Stimulated activated CD4-positive, alpha-beta T cell treated with anti-CD3 and anti-CD28 coated beads, Interleukin-4, amount 100 ng/mL, for 48 hours (primary cell): ENCODE measurements around the gene CCDC178.
"Not testable (repeated sequence)": the region's sequence is repeated elsewhere in the genome, so short reads cannot be mapped to it uniquely, and the experiment has no call there.

Source experiments
- DNase-seq, 2 donors: peaks; one replicate each; pipeline ENCODE4 v3.0.0-alpha.2; 2020; ENCODE audit warnings: low read depth in 2 of 2

CCDC178 gene

GRCh38 chr18:33014060-33014796, 426.3 kb downstream of the CCDC178 start:
- DNase-seq, result no peak

- no peak for DNase-seq
Measured at GRCh38 chr18:33010149-33010548, 430.4 kb downstream of the CCDC178 start.

GRCh38 chr18:32998921-32999320, 441.6 kb downstream of the CCDC178 start:
- DNase-seq, result no peak

- DNase-seq, result no peak
Measured at GRCh38 chr18:32998285-32998684, 442.2 kb downstream of the CCDC178 start.

GRCh38 chr18:32983721-32984120, 456.8 kb downstream of the CCDC178 start:
- DNase-seq, result no peak

- no peak for DNase-seq
Measured at GRCh38 chr18:32980896-32981295, 459.6 kb downstream of the CCDC178 start.

GRCh38 chr18:32975501-32975900, 465.0 kb downstream of the CCDC178 start:
- DNase-seq, result no peak

GRCh38 chr18:32975163-32975436, 465.4 kb downstream of the CCDC178 start:
- no peak for DNase-seq

GRCh38 chr18:32974421-32975162, 465.9 kb downstream of the CCDC178 start:
- no peak for DNase-seq

GRCh38 chr18:32968248-32968647, 472.3 kb downstream of the CCDC178 start:
- DNase-seq, result no peak

GRCh38 chr18:32966141-32966540, 474.4 kb downstream of the CCDC178 start:
- no peak for DNase-seq

- no peak for DNase-seq
Measured at GRCh38 chr18:32961538-32961937, 479.0 kb downstream of the CCDC178 start.

GRCh38 chr18:32958746-32959145, 481.8 kb downstream of the CCDC178 start:
- no peak for DNase-seq

GRCh38 chr18:32956591-32957315, 483.8 kb downstream of the CCDC178 start:
- no peak for DNase-seq

GRCh38 chr18:32952318-32952717, 488.2 kb downstream of the CCDC178 start:
- DNase-seq, result not testable (repeated sequence)

- DNase-seq, result no peak
Measured at GRCh38 chr18:32937597-32937996, 502.9 kb downstream of the CCDC178 start.

GRCh38 chr18:32937066-32937465, 503.5 kb downstream of the CCDC178 start:
- no peak for DNase-seq

GRCh38 chr18:32934201-32934600, 506.3 kb downstream of the CCDC178 start:
- no peak for DNase-seq

- no peak for DNase-seq
Measured at GRCh38 chr18:32930695-32931301, 509.7 kb downstream of the CCDC178 start.

GRCh38 chr18:32929213-32929612, 511.3 kb downstream of the CCDC178 start:
- DNase-seq, result no peak

GRCh38 chr18:32922951-32923430, 517.5 kb downstream of the CCDC178 start:
- no peak for DNase-seq
